T-helper 2 cell treated with Interferon-gamma antibody and Interleukin-4, amounts not matched to agents 5 μg/mL and 100 μg/mL, for 36 hours (primary cell): ENCODE results near the gene COA7.
"Not testable (repeated sequence)": the region's sequence is repeated elsewhere in the genome, so short reads cannot be mapped to it uniquely, and the experiment has no call there.

Experiments
- DNase-seq: peaks from one replicate; pipeline ENCODE4 v3.0.0; 2021; ENCODE audit warnings: low spot score
- H3K27ac Mint-ChIP-seq: one replicate; pipeline ENCODE4 v1.8.0; 2021; ENCODE audit warnings: mild to moderate bottlenecking, mixed read lengths
- H3K27me3 Mint-ChIP-seq: one replicate; pipeline ENCODE4 v1.8.0; 2021; ENCODE audit warnings: low read depth, mixed read lengths
- H3K36me3 Mint-ChIP-seq: one replicate; pipeline ENCODE4 v1.8.0; 2021; ENCODE audit warnings: low read depth, mixed read lengths
- H3K4me1 Mint-ChIP-seq: one replicate; pipeline ENCODE4 v1.8.0; 2021; ENCODE audit warnings: low read depth, mixed read lengths
- H3K4me3 Mint-ChIP-seq: one replicate; pipeline ENCODE4 v1.8.0; 2022; ENCODE audit warnings: mild to moderate bottlenecking, moderate library complexity, mixed read lengths
- H3K9me3 Mint-ChIP-seq: one replicate; pipeline ENCODE4 v1.8.0; 2021; ENCODE audit warnings: mixed read lengths

COA7 gene

GRCh38 chr1:52686830-52687229, 11.3 kb downstream of the COA7 start:
- Mint-ChIP-seq H3K9me3 (peaks cover 6% of the 10 kb centered on the region), H3K36me3 (peaks cover 38% of the 10 kb centered on the region), H3K4me3 (no peak overlapping the region), H3K4me1 (peaks cover 12% of the 10 kb centered on the region), H3K27me3 (no peaks in the 10 kb centered on the region), H3K27ac (no peak overlapping the region)
- no peak for DNase-seq

GRCh38 chr1:52686261-52686751, 11.8 kb downstream of the COA7 start:
- H3K9me3 Mint-ChIP-seq, H3K27me3 Mint-ChIP-seq: not testable (repeated sequence)
- H3K4me1 Mint-ChIP-seq = peaks cover 12% of the 10 kb centered on the region
- peak overlapping the region; percentile 11 for H3K4me3 Mint-ChIP-seq
- peak overlapping the region; percentile 66 for H3K27ac Mint-ChIP-seq
- peaks cover 35% of the 10 kb centered on the region for H3K36me3 Mint-ChIP-seq
- peak; percentile 67 for DNase-seq

GRCh38 chr1:52684545-52684944, 13.6 kb downstream of the COA7 start:
- peaks cover 6% of the 10 kb centered on the region for H3K9me3 Mint-ChIP-seq
- peaks cover 12% of the 10 kb centered on the region for H3K4me1 Mint-ChIP-seq
- H3K27me3 Mint-ChIP-seq = no peaks in the 10 kb centered on the region
- DNase-seq = no peak
- H3K27ac Mint-ChIP-seq = peak overlapping the region; percentile 21
- no peak overlapping the region for H3K4me3 Mint-ChIP-seq
- H3K36me3 Mint-ChIP-seq = peaks cover 31% of the 10 kb centered on the region

GRCh38 chr1:52683367-52683940, 14.7 kb downstream of the COA7 start:
- Mint-ChIP-seq H3K36me3 (peaks cover 30% of the 10 kb centered on the region), H3K27me3 (no peaks in the 10 kb centered on the region), H3K27ac (no peak overlapping the region), H3K4me1 (peaks cover 12% of the 10 kb centered on the region), H3K4me3 (no peak overlapping the region), H3K9me3 (peaks cover 6% of the 10 kb centered on the region)
- DNase-seq = no peak

GRCh38 chr1:52681136-52681535, 17.0 kb downstream of the COA7 start:
- Mint-ChIP-seq H3K4me1 (peaks cover 11% of the 10 kb centered on the region), H3K36me3 (peaks cover 13% of the 10 kb centered on the region), H3K27me3 (no peaks in the 10 kb centered on the region), H3K4me3 (no peak overlapping the region), H3K27ac (no peak overlapping the region), H3K9me3 (peaks cover 6% of the 10 kb centered on the region)
- DNase-seq = no peak

GRCh38 chr1:52680353-52680752, 17.8 kb downstream of the COA7 start:
- peaks cover 10% of the 10 kb centered on the region for H3K36me3 Mint-ChIP-seq
- peaks cover 6% of the 10 kb centered on the region for H3K9me3 Mint-ChIP-seq
- peaks cover 8% of the 10 kb centered on the region for H3K4me1 Mint-ChIP-seq
- no peak for DNase-seq
- no peaks in the 10 kb centered on the region for H3K27me3 Mint-ChIP-seq
- peak overlapping the region; percentile 3 for H3K27ac Mint-ChIP-seq
- H3K4me3 Mint-ChIP-seq = no peak overlapping the region

GRCh38 chr1:52679498-52679897, 18.6 kb downstream of the COA7 start:
- Mint-ChIP-seq H3K27me3 (no peaks in the 10 kb centered on the region), H3K9me3 (peaks cover 6% of the 10 kb centered on the region), H3K4me1 (peaks cover 14% of the 10 kb centered on the region), H3K4me3 (no peak overlapping the region), H3K27ac (no peak overlapping the region), H3K36me3 (peaks cover 7% of the 10 kb centered on the region)
- DNase-seq = no peak

- Mint-ChIP-seq H3K27me3 (no peaks in the 10 kb centered on the region), H3K4me3 (no peak overlapping the region), H3K27ac (no peak overlapping the region), H3K9me3 (peaks cover 6% of the 10 kb centered on the region), H3K36me3 (peaks cover 8% of the 10 kb centered on the region), H3K4me1 (peaks cover 17% of the 10 kb centered on the region)
- no peak for DNase-seq
Measured at GRCh38 chr1:52679048-52679447, 19.1 kb downstream of the COA7 start.

GRCh38 chr1:52677076-52677806, 20.9 kb downstream of the COA7 start:
- Mint-ChIP-seq H3K27ac (peak overlapping the region; percentile 10), H3K4me1 (peaks cover 12% of the 10 kb centered on the region), H3K27me3 (no peaks in the 10 kb centered on the region), H3K4me3 (no peak overlapping the region), H3K9me3 (no peaks in the 10 kb centered on the region), H3K36me3 (peaks cover 3% of the 10 kb centered on the region)
- no peak for DNase-seq

GRCh38 chr1:52676249-52676903, 21.8 kb downstream of the COA7 start:
- no peak for DNase-seq
- H3K36me3 Mint-ChIP-seq = peaks cover 3% of the 10 kb centered on the region
- H3K4me1 Mint-ChIP-seq = peaks cover 12% of the 10 kb centered on the region
- H3K4me3 Mint-ChIP-seq = no peak overlapping the region
- H3K27ac Mint-ChIP-seq = no peak overlapping the region
- no peaks in the 10 kb centered on the region for H3K27me3 Mint-ChIP-seq
- H3K9me3 Mint-ChIP-seq = no peaks in the 10 kb centered on the region

- no peaks in the 10 kb centered on the region for H3K27me3 Mint-ChIP-seq
- peaks cover 3% of the 10 kb centered on the region for H3K36me3 Mint-ChIP-seq
- DNase-seq = no peak
- H3K4me1 Mint-ChIP-seq = peaks cover 12% of the 10 kb centered on the region
- H3K9me3 Mint-ChIP-seq = no peaks in the 10 kb centered on the region
- peak overlapping the region; percentile 49 for H3K27ac Mint-ChIP-seq
- peak overlapping the region; percentile 19 for H3K4me3 Mint-ChIP-seq
Measured at GRCh38 chr1:52674497-52675384, 23.4 kb downstream of the COA7 start.

GRCh38 chr1:52673513-52673912, 24.6 kb downstream of the COA7 start:
- Mint-ChIP-seq H3K36me3 (peaks cover 3% of the 10 kb centered on the region), H3K4me3 (no peak overlapping the region), H3K9me3 (no peaks in the 10 kb centered on the region), H3K27ac (no peak overlapping the region), H3K4me1 (peaks cover 12% of the 10 kb centered on the region), H3K27me3 (no peaks in the 10 kb centered on the region)
- DNase-seq = no peak

GRCh38 chr1:52672946-52673345, 25.2 kb downstream of the COA7 start:
- peaks cover 3% of the 10 kb centered on the region for H3K36me3 Mint-ChIP-seq
- H3K27me3 Mint-ChIP-seq = no peaks in the 10 kb centered on the region
- H3K4me1 Mint-ChIP-seq = peaks cover 12% of the 10 kb centered on the region
- no peak for DNase-seq
- H3K27ac Mint-ChIP-seq = no peak overlapping the region
- no peak overlapping the region for H3K4me3 Mint-ChIP-seq
- H3K9me3 Mint-ChIP-seq = no peaks in the 10 kb centered on the region
